HepG2 (cell line): ENCODE data around the gene HMGB2. TPM values are rescaled to one million over a fixed set of nuclear protein-coding genes. Genes with fewer than 3 reads are reported as not detected.

Experiments
- HNRNPLL ChIP-seq: fragments of 200-400 bp; formaldehyde crosslinking; IDR thresholded peaks from 2 replicates; pipeline ENCODE4 v1.6.1; 2017; ENCODE audit warnings: mild to moderate bottlenecking, low read depth, low read length; ENCODE audit not compliant: poor library complexity, severe bottlenecking
- KDM1A ChIP-seq: IDR thresholded peaks from 2 replicates; pipeline ENCODE4 v1.6.1; 2016; ENCODE audit warnings: missing compliant biosample characterization
- KMT2A ChIP-seq: sonication (generic); formaldehyde crosslinking; IDR thresholded peaks from 2 replicates; pipeline ENCODE4 v1.4.0; 2020; ENCODE audit warnings: missing genetic modification reagents
- MEIS2 ChIP-seq: sonication (generic); formaldehyde crosslinking; IDR thresholded peaks from 2 replicates; pipeline ENCODE4 v1.9.0; 2021; ENCODE audit warnings: mild to moderate bottlenecking, missing genetic modification reagents
- MTA1 ChIP-seq: sonication (generic); formaldehyde crosslinking; IDR thresholded peaks from 2 replicates; pipeline ENCODE4 v1.4.0; 2020; ENCODE audit warnings: missing genetic modification reagents, mild to moderate bottlenecking, borderline replicate concordance
- NR2F1 ChIP-seq, 2 experiments: fragments of 450-650 bp in 1 of 2; formaldehyde crosslinking in 1 of 2; IDR thresholded peaks; 2 replicates each; pipeline versions ENCODE4 v1.5.0 to v1.6.1; 2016 to 2020; ENCODE audit warnings: mild to moderate bottlenecking in 1 of 2, missing compliant biosample characterization in 1 of 2, missing genetic modification reagents in 1 of 2, moderate library complexity in 1 of 2
- PAX8 ChIP-seq: sonication (generic); formaldehyde crosslinking; IDR thresholded peaks from 2 replicates; pipeline ENCODE4 v1.8.0; 2022; ENCODE audit warnings: mild to moderate bottlenecking, missing genetic modification reagents, borderline replicate concordance
- SPEN ChIP-seq: sonication (generic); formaldehyde crosslinking; IDR thresholded peaks from 2 replicates; pipeline ENCODE4 v1.5.1; 2020; ENCODE audit warnings: low read depth, mild to moderate bottlenecking, missing genetic modification reagents
- TMF1 ChIP-seq: sonication (generic); formaldehyde crosslinking; IDR thresholded peaks from 2 replicates; pipeline ENCODE4 v1.8.1; 2022; ENCODE audit warnings: low read depth, missing genetic modification reagents
- ZNF20 ChIP-seq: sonication (generic); formaldehyde crosslinking; IDR thresholded peaks from 2 replicates; pipeline ENCODE4 v1.4.0; 2020; ENCODE audit warnings: mild to moderate bottlenecking, moderate library complexity, missing genetic modification reagents
- ZNF235 ChIP-seq: sonication (generic); formaldehyde crosslinking; IDR thresholded peaks from 2 replicates; pipeline ENCODE4 v1.8.1; 2023; ENCODE audit warnings: mild to moderate bottlenecking, missing genetic modification reagents, borderline replicate concordance
- ZNF34 ChIP-seq: sonication (generic); formaldehyde crosslinking; IDR thresholded peaks from 2 replicates; pipeline ENCODE4 v1.4.0; 2020; ENCODE audit warnings: mild to moderate bottlenecking, missing genetic modification reagents, borderline replicate concordance
- ZNF510 ChIP-seq: sonication (generic); formaldehyde crosslinking; IDR thresholded peaks from 2 replicates; pipeline ENCODE4 v1.4.0; 2020; ENCODE audit warnings: low read depth, mild to moderate bottlenecking, missing genetic modification reagents
- ZNF563 ChIP-seq: sonication (generic); formaldehyde crosslinking; IDR thresholded peaks from 2 replicates; pipeline ENCODE4 v1.8.0; 2022; ENCODE audit warnings: mild to moderate bottlenecking, moderate library complexity, missing genetic modification reagents
- ZNF614 ChIP-seq: IDR thresholded peaks from 2 replicates; pipeline ENCODE4 v1.6.1; 2018; ENCODE audit warnings: missing biosample characterization, missing genetic modification reagents, inconsistent platforms, borderline replicate concordance
- ZNF672 ChIP-seq: sonication (generic); formaldehyde crosslinking; IDR thresholded peaks from 2 replicates; pipeline ENCODE4 v1.8.1; 2022; ENCODE audit warnings: missing genetic modification reagents
- polyA plus RNA-seq, 8 experiments: library from polyadenylated mRNA; depleted of rRNA in 3 of 8; stranded (reverse) in 7 of 8; unstranded in 1 of 8; fragments of >200 nt; fragmentation: Illumina TruSeq in 4 of 8; extraction: Trizol in 4 of 8; gene quantifications; 2 replicates each; pipeline versions ENCODE4 v1.2.1 to v1.2.3, GENCODE V29; 2011 to 2016; ENCODE audit warnings: low read depth in 4 of 8, missing spikeins in 1 of 8, mixed read lengths in 1 of 8; ENCODE audit not compliant: insufficient read depth in 1 of 8
- total RNA-seq, 5 experiments: library from RNA; depleted of rRNA; stranded (reverse); fragments of >200 nt; fragmentation: Illumina TruSeq; extraction: Trizol; gene quantifications; 2 replicates each; pipeline ENCODE4 v1.2.3, GENCODE V29; 2016; ENCODE audit warnings: low read depth in 1 of 5
- TF ChIP-seq, protein P1 (sequence below): sonication (generic); formaldehyde crosslinking; IDR thresholded peaks from 2 replicates; pipeline ENCODE4 v1.5.0; 2020; ENCODE audit warnings: mild to moderate bottlenecking, missing genetic modification reagents
- TF ChIP-seq, protein P2 (sequence below): sonication (generic); formaldehyde crosslinking; IDR thresholded peaks from 2 replicates; pipeline ENCODE4 v1.8.1; 2023; ENCODE audit warnings: mild to moderate bottlenecking, moderate library complexity, missing genetic modification reagents
- TF ChIP-seq, protein P3 (sequence below): sonication (generic); formaldehyde crosslinking; IDR thresholded peaks from 2 replicates; pipeline ENCODE4 v1.8.1; 2023; ENCODE audit warnings: mild to moderate bottlenecking, missing genetic modification reagents, borderline replicate concordance

HMGB2 gene
- total and polyA plus RNA-seq, 2 of the 13 experiments (the other 11 are each of a cell fraction or from before 2014, with no cell fraction given): 90.5 to 332 TPM

- TF ChIP-seq, protein P1, sequence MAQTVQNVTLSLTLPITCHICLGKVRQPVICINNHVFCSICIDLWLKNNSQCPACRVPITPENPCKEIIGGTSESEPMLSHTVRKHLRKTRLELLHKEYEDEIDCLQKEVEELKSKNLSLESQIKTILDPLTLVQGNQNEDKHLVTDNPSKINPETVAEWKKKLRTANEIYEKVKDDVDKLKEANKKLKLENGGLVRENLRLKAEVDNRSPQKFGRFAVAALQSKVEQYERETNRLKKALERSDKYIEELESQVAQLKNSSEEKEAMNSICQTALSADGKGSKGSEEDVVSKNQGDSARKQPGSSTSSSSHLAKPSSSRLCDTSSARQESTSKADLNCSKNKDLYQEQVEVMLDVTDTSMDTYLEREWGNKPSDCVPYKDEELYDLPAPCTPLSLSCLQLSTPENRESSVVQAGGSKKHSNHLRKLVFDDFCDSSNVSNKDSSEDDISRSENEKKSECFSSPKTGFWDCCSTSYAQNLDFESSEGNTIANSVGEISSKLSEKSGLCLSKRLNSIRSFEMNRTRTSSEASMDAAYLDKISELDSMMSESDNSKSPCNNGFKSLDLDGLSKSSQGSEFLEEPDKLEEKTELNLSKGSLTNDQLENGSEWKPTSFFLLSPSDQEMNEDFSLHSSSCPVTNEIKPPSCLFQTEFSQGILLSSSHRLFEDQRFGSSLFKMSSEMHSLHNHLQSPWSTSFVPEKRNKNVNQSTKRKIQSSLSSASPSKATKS (CRISPR knock-in tag): no peak
- TF ChIP-seq HNRNPLL (peak; percentile 9), ZNF672 (CRISPR knock-in tag) (no peak), SPEN (no peak), ZNF235 (CRISPR knock-in tag) (no peak), KMT2A (CRISPR knock-in tag) (no peak), NR2F1 (CRISPR knock-in tag; IDR thresholded peaks at IDR 0.05) (no peak), ZNF20 (no peak), MTA1 (CRISPR knock-in tag) (no peak), TMF1 (CRISPR knock-in tag) (no peak), ZNF614 (CRISPR knock-in tag) (no peak), MEIS2 (CRISPR knock-in tag) (no peak), ZNF510 (CRISPR knock-in tag) (no peak), KDM1A (CRISPR knock-in tag) (no peak), ZNF34 (CRISPR knock-in tag) (no peak), PAX8 (CRISPR knock-in tag) (0 out of 2 replicates have a peak, but pooled peaks have one; percentile 51), ZNF563 (CRISPR knock-in tag) (no peak)
- TF ChIP-seq, protein P2, sequence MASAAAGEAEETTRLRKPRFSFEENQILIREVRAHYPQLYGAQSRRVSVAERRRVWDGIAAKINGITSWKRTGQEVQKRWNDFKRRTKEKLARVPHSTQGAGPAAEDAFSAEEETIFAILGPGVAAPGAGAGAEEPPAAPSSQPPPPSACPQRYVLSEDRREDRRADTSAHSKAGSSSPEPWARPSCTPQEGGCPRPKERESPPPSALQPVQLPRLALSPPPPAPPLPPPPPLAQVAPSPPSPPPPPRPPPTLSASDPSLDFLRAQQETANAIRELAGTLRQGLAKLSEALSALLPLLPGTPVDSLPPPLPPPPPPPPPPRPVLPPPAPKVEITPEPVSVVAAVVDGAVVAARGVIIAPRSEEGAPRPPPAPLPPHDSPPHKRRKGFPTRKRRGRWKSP: no peak
- TF ChIP-seq, protein P3, sequence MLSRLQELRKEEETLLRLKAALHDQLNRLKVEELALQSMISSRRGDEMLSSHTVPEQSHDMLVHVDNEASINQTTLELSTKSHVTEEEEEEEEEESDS (CRISPR knock-in tag): no peak
These were observed 1.0 kb downstream of the HMGB2 start (continued) for GRCh38 chr4:173332963-173333657.
